GM18508 (cell line): ENCODE results near the gene CASP7.
"Not testable (repeated sequence)": the region's sequence is repeated elsewhere in the genome, so short reads cannot be mapped to it uniquely, and the experiment has no call there.

Experiments
- ATAC-seq: cut with Tn5 transposase; IDR thresholded peaks from one replicate; pipeline ENCODE4 v1.9.1; 2021; ENCODE audit warnings: moderate number of reproducible peaks; ENCODE audit not compliant: insufficient read depth, unreplicated experiment

Gene CASP7

GRCh38 chr10:113746217-113746957, 66.7 kb downstream of the CASP7 start:
- no peak for ATAC-seq

DNA sequence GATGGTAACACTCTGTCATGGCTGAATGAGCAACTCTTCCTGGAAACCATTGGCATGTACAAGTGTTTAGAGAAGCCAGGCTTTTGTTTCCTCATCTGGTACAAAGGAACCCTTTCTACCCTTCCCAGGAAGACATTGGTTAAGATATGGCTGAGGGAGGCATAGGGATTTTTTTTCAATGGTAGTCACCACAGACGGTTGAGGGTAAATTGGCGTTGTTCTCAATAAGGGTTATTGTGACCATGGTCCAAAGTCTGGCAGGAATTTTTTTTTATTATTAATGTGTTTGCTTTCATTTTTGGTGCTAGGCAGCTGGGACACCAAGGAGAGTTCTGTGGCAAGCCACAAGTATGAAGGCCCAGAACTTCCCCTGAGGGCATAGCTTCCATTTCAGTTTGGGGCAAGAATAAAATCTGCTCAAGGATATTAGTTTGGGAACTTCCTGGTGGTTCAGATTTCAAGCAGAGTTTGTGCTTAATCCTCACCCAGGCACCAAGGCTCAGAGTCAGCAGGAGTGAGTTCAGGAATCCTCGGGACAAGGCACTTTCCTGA, 71.5 kb downstream of the CASP7 start, which contains the start of gene PLEKHS1:
Gene PLEKHS1 (plus strand): TSS at position 502 of the 552 bp plus-strand sequence. CDS start 3,596 bp downstream, outside the sequence.
- ATAC-seq: no peak

- ATAC-seq: no peak
Observed at GRCh38 chr10:113752553-113752952, 72.8 kb downstream of the CASP7 start.

- ATAC-seq: no peak
Observed at GRCh38 chr10:113753020-113753692, 73.4 kb downstream of the CASP7 start.

GRCh38 chr10:113754125-113754524, 74.4 kb downstream of the CASP7 start:
- no peak for ATAC-seq

DNA sequence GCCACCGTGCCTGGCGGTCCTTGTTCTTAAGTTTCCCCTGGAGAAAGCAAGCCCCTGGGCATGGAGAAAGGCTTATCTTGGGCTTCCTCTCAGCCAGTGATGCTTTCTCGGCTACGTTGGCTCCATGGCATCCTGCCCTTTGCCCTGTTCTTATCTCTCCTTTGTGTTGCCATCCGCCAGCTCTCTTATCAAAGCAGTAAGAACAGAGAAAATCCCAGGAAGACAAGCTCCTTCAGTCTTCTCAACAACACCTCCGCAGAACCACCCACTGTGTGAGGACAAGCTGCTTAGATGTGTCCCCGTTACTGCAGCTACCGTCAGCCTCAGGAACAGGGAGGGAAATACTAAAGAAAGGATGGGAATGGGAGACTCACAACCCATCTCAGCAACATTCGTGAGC, 75.1 kb downstream of the CASP7 start:
- ATAC-seq: no peak

DNA sequence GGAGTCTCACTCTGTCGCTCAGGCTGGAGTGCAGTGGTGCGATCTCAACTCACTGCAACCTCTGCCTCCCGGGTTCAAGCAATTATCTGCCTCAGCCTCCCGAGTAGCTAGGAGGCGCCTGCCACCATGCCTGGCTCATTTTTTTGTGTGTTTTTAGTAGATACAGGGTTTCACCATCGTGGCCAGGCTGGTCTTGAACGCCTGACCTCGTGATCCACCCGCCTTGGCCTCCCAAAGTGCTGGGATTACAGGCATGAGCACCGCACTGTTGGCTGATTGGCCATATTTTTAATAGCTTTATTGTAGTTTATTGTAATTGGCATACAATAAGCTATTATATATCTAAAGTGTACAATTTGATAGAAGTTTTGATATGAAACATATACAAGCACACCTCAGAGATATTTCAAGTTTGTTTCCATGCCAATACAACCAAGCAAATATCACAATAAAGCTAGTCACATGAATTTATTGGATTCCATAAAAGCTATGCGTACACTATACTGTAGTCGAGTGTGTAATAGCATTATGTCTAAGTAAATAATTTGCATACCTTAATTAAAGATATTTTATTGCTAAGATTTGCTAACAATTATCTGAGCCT, 77.3 kb downstream of the CASP7 start:
- no peak for ATAC-seq

- ATAC-seq: no peak
Observed at GRCh38 chr10:113762083-113762482, 82.4 kb downstream of the CASP7 start.

GRCh38 chr10:113764582-113764981, 84.9 kb downstream of the CASP7 start:
- ATAC-seq: no peak

DNA sequence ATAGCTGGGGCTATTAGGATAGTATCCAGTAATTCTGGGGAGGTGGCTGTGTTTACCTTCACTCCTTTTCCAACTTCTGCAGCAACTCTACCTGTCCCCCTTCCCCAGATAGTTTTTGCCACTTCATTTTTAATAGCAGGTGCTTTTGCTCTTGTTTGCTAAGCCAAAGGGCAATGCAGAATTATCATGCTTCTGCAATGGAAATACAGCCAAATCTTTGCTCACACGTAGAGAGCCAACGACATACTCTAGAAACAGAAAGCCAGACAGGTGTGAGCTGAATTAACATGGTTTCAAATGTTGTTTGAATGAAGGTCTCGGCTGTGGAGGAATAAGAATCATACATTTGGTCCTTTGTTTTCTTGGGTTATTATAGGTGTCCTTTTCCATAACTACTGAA, 86.2 kb downstream of the CASP7 start:
- ATAC-seq: no peak

GRCh38 chr10:113767222-113767621, 87.5 kb downstream of the CASP7 start:
- ATAC-seq: no peak

DNA sequence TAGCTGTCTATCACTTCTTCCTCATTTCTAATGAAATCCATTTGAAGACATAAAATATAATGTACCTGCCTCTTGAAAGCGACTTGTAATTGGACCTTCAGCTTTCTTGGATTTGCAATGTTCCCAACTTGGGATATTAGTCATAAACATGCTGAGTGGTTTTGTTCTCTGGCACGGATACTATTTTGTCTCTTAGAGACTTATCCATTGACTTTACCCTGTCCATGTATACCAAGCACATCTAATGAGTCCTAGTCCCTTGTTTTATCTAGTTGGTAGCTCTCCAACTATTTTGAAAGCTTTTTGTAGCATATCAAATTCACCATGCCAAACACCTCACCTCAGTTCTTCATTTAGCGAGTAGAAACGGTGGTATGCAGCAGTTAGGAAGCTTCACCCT, 90.6 kb downstream of the CASP7 start:
- no peak for ATAC-seq

- ATAC-seq: not testable (repeated sequence)
Observed at GRCh38 chr10:113771131-113771530, 91.4 kb downstream of the CASP7 start.

DNA sequence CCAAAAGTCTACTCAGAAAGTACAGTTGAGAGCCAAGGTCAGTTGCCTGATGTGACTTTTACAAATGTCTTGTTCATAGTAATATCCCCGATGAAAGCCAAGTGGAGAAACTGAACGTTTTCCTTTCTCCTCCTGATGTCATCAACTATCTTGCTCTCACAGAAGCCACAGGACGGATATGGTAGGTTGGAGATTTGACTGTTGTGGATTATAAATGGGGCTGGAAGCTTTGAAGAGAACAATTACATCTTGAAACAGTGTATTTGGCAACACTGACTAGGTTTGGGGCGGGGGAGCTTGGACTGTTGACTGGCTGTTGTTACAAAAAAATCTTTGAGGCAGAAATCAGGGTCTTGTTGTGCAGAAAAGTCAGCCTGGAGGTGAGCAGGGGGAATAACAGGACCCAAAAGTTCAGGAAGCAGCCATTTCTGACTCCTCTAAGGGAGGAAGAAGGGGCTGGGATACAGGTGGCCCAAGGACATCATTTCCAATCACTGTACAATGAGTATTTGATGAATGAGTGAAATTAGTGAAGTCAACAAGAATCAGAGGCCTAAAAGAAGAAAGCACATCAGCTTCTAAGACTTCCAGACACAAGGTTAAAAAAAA, 96.1 kb downstream of the CASP7 start:
- no peak for ATAC-seq

DNA sequence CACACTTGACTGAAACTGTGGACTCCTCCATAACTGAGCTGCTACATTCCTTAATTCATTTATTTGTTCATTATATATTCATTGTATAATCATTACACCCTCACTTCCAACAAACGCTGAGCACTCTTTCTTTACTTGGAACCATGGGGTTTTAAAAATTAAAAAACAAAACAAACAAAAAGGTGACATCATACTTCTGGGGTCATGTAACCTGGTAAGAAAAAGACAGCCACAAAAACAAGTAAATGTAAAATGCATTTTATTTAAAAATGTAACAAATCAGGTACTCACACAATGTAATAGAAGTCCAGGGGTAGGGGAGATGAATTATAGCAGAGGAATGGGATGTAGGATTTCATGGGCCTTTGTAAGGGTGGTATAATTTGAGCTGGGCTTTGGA, 96.8 kb downstream of the CASP7 start:
- no peak for ATAC-seq
